Neuron (in vitro differentiated cells): Measurements from ENCODE around the gene MRPL14.

ENCODE experiments used
- H2AFZ ChIP-seq: one replicate; pipeline ENCODE4 v1.6.1; 2013; ENCODE audit warnings: low read depth, mild to moderate bottlenecking, inconsistent platforms, low read length, moderate library complexity
- H3K27me3 ChIP-seq: one replicate; pipeline ENCODE4 v1.6.1; 2013; ENCODE audit warnings: low read length; ENCODE audit not compliant: insufficient read depth
- H3K36me3 ChIP-seq: one replicate; pipeline ENCODE4 v1.6.1; 2013; ENCODE audit warnings: low read length; ENCODE audit not compliant: insufficient read depth
- H3K4me1 ChIP-seq: one replicate; pipeline ENCODE4 v1.6.1; 2013; ENCODE audit warnings: low read length; ENCODE audit not compliant: insufficient read depth
- H3K4me3 ChIP-seq: 2 replicates; pipeline ENCODE4 v1.5.1; 2013; ENCODE audit warnings: mild to moderate bottlenecking, low read length, moderate library complexity
- H3K9me3 ChIP-seq: one replicate; pipeline ENCODE4 v1.6.1; 2013; ENCODE audit warnings: low read length

MRPL14 gene

DNA sequence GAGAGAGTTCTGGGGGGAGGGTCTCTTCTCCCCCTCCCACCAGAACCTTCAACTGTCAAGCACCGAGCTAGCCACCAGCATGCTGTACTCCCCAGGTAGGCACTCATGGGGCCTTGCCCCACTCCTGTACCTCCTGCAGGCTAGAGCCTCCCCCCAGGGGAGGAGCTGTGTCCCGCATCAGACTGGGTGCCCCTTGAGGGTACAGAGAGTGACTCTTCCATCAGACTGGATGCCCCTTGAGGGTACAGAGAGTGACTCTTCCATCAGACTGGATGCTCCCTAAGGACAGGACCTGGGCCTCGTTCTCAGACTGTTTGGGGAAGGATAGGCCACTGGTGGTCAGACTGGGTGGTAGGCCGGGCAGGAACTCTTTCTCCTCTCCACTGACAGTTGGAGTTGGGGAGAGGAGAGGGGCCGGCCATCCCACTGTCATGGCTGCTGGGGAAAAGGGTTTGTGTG lies 31.5 kb upstream of the MRPL14 start, which contains the start of gene CAPN11:
CAPN11 (plus strand) TSS at position 51 of the 459 bp plus-strand sequence; CDS start at position 80, 29 bp downstream.
- Histone ChIP-seq H3K27me3 (no peaks in the 10 kb centered on the region), H2AFZ (no peak within 1 kb of the TSS), H3K4me3 (no peak within 1 kb of the TSS), H3K9me3 (no peaks in the 10 kb centered on the region), H3K4me1 (peaks cover 8% of the 10 kb centered on the region), H3K36me3 (no peaks in the 10 kb centered on the region)

DNA sequence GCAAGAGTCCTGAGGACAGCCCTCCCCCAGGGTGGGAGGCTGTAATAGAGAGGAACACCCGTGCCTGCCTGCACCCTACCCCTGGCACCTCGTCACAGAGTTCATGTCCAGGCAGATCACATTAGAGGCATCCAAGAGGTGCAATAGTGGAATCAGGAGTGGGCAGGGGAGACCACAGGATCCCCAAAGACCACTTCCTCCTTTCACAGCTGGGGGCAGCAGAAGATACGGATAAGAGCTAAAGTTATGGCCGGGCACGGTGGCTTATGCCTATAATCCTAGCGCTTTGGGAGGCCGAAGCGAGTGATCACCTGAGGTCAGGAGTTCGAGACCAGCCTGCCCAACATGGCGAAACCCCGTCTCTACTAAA lies 29.9 kb upstream of the MRPL14 start:
- H3K27me3 ChIP-seq: no peaks in the 10 kb centered on the region
- H3K9me3 ChIP-seq: no peaks in the 10 kb centered on the region
- no peak overlapping the region for H2AFZ ChIP-seq
- H3K36me3 ChIP-seq: peaks cover 4% of the 10 kb centered on the region
- no peak overlapping the region for H3K4me3 ChIP-seq
- H3K4me1 ChIP-seq: no peaks in the 10 kb centered on the region

DNA sequence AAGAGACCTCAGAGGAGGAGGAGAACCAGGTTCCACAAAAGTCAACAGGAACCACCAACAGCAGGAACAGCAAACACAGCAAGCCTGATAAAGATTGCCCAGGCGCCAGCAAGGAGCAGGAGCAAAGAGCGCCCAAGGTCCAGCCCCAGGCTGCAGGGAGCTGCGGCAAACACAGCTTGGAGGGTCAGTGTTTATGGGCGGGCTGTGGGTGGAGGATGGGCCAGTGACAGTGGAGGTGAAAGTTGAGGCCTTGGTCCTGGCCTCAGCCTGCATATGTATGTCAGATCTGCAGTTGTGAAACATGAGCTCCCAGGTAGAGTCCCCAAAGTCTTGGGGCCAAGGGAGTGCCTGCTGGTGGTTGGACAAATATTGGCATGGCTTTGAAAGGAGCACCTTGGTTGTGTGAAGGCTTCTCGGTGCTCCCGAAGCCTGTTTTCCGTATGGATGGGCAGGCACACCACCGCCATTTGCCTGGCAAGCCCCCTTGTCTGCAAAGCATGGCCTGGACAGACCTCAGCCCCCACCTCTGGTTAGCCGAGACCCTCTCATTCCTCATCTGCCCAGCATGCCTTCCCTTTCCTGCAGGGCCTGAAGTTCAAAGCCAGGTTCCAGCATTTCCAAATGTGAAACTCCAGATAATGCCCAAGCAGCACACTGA lies 29.4 kb upstream of the MRPL14 start:
- no peaks in the 10 kb centered on the region for H3K27me3 ChIP-seq
- no peaks in the 10 kb centered on the region for H3K9me3 ChIP-seq
- H3K36me3 ChIP-seq: peaks cover 4% of the 10 kb centered on the region
- no peak overlapping the region for H3K4me3 ChIP-seq
- H3K4me1 ChIP-seq: no peaks in the 10 kb centered on the region
- H2AFZ ChIP-seq: no peak overlapping the region

DNA sequence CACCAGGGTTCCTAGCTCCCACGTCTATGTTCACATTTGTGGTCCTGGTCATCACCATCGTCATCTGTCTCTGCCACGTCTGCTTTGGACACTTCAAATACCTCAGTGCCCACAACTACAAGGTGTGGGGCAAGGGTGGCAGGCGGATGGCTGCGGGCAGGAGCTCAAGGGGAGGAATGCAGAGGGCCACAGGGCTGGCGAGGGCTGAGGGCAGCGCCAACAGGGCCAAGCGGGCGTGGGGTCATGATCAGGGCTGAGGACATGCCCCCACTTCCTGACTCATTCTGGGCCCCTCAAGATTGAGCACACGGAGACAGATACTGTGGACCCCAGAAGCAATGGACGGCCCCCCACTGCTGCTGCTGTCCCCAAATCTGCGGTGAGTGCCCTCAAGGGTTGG lies 26.8 kb upstream of the MRPL14 start:
- H3K4me1 ChIP-seq: no peaks in the 10 kb centered on the region
- no peaks in the 10 kb centered on the region for H3K9me3 ChIP-seq
- H3K27me3 ChIP-seq: no peaks in the 10 kb centered on the region
- no peak overlapping the region for H2AFZ ChIP-seq
- H3K4me3 ChIP-seq: no peak overlapping the region
- H3K36me3 ChIP-seq: peaks cover 18% of the 10 kb centered on the region

DNA sequence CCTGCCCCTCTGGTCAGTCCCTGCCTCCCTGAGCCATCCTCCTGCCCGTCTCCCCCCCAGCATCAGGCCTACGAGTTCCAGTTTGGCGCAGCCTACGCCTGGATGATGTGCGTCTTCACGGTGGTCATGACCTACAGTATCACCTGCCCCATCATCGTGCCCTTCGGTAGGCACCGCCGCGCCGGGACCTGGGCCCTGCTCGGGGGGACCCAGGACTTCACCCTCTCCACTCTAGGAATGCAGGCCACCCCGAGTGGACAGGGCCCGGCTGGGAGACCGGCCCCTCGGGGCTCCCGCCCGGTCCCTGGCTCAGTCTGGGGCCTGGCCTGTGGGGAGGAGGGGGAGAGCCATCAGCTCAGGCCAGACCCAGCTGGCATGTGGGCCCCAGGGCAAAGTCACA lies 25.3 kb upstream of the MRPL14 start:
- Histone ChIP-seq H3K4me3 (no peak overlapping the region), H3K36me3 (peaks cover 32% of the 10 kb centered on the region), H3K27me3 (no peaks in the 10 kb centered on the region), H3K4me1 (no peaks in the 10 kb centered on the region), H3K9me3 (no peaks in the 10 kb centered on the region), H2AFZ (no peak overlapping the region)

DNA sequence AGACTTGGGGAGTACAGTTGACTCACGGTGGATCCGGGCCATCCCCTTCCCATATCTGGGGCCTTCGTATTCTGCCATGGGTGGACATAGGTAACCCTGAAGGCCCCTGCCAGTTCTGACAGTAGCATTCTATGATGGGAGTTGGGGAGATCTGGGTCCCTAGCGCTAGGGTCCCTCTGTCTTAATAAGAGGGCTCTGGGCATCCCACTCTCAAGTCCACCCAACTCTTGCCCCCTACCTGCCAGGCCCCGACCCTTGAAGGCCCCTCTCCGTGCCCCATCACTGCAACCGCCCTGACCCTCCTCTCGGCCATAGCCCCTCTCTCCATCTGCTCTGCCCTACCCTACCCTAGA lies 24.8 kb upstream of the MRPL14 start:
- no peaks in the 10 kb centered on the region for H3K4me1 ChIP-seq
- peaks cover 36% of the 10 kb centered on the region for H3K36me3 ChIP-seq
- no peaks in the 10 kb centered on the region for H3K9me3 ChIP-seq

DNA sequence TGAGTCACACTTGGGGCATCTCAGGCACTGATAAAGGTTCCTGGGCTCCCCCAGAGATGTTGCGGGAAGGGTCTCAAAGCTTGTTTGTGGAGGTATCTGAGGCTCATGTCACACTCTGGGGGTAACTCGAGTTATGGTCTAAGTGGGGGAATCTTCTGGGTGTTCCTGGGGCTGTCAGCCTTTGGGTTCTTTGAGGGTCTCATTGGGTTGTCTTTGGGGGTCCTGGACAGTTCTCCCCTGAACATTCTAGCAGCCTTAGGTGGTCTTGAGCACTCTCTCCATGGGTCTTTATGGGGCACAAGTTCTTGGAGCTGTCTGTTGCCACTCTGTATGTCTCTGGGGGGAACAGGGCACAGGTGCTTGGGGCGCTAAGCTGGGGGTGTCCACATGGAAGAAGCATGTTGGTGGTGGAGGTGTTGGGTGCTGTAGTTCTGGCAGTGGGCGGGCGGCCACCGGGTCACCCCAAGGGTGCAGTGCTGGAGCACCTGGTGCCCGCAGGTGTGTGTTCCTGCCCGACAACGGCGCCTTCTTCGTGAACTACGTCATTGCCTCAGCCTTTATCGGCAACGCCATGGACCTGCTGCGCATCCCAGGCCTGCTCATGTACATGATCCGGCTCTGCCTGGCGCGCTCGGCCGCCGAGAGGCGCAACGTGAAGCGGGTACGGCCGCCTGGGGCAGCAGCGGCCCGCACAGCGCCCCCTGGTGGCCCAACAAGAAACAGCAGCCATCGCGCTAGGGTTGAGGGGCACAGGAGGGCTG lies 24.3 kb upstream of the MRPL14 start:
- H2AFZ ChIP-seq: no peak overlapping the region
- no peaks in the 10 kb centered on the region for H3K9me3 ChIP-seq
- no peak overlapping the region for H3K4me3 ChIP-seq
- no peaks in the 10 kb centered on the region for H3K4me1 ChIP-seq
- no peaks in the 10 kb centered on the region for H3K27me3 ChIP-seq
- H3K36me3 ChIP-seq: peaks cover 41% of the 10 kb centered on the region

More for the DNA sequence above, 24.8 kb upstream of the MRPL14 start:
- H3K27me3 ChIP-seq: no peaks in the 10 kb centered on the region
- no peak overlapping the region for H3K4me3 ChIP-seq
- H2AFZ ChIP-seq: no peak overlapping the region

DNA sequence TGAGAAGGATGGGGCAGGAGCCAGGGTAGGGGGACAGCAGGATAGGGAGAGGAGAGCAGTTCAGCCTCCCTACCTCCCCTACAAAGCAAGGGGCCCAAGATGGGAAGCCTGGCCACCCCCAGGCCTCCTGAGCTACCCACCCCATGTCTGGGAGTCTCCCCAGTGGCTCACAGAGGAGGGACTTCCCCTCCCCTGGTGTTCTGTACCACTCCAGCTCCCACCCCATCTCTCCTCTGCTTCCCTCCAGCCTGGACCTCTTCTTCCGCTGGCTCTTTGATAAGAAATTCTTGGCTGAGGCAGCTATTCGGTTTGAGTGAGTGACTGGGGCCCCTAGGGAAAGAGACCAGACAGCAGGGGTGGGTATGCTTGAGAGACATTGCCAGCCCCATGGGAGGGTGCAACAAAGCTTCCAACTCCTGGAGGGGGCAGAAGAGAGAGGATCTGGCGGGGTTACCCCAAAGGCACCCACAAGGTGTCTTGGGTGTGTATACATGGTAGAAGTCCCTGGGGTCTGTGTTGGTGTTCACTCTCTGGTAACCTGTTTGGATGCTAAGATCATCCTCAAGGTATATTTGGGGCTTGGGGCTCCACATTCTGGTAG lies 23.2 kb upstream of the MRPL14 start:
- H3K9me3 ChIP-seq: no peaks in the 10 kb centered on the region
- H3K4me1 ChIP-seq: no peaks in the 10 kb centered on the region
- no peaks in the 10 kb centered on the region for H3K27me3 ChIP-seq
- H2AFZ ChIP-seq: no peak overlapping the region
- H3K36me3 ChIP-seq: peaks cover 41% of the 10 kb centered on the region
- no peak overlapping the region for H3K4me3 ChIP-seq

DNA sequence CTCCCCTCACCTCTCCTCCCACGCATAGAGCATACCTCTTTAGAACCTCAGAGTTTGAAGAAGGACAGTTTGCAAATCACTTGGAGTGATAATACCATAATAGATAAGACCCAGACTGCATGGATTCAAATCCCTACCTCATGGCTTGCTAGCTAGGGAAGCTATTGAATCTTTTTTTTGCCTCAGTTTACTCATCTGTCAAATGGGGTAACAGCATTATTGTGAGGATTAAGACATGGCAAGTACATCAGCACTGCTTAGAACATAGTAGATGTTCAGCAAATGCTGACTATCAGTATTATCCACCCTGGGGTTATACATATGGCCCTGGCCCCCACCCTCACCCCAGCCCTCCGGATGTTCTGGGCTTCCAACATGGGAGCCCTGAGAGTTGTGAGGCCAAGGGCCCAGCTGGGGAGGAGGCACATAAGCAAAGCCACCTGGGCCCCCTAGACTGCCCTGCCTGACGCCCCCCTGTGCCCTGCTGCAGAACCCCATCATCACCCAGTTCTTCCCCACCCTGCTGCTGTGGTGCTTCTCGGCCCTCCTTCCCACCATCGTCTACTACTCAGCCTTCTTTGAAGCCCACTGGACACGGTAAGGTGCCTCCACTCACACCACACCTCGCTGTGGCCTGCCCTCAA lies 22.2 kb upstream of the MRPL14 start:
- Histone ChIP-seq H2AFZ (no peak overlapping the region), H3K9me3 (no peaks in the 10 kb centered on the region), H3K36me3 (peaks cover 41% of the 10 kb centered on the region), H3K4me1 (no peaks in the 10 kb centered on the region), H3K27me3 (no peaks in the 10 kb centered on the region), H3K4me3 (no peak overlapping the region)

DNA sequence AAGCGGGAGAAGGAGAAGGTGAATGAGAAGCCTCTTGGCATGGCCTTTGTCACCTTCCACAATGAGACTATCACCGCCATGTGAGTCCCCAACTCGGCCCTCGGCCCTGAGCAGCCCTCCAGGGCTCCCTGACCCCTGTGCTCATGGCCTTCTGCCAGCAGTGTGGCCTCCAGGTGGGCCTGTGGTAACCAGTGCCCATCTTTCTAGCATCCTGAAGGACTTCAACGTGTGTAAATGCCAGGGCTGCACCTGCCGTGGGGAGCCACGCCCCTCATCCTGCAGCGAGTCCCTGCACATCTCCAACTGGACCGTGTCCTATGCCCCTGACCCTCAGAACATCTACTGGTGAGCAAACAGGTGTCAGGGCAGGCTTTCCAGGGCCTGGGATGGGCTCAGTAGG lies 21.1 kb upstream of the MRPL14 start:
- H3K9me3 ChIP-seq: no peaks in the 10 kb centered on the region
- no peaks in the 10 kb centered on the region for H3K4me1 ChIP-seq
- H3K36me3 ChIP-seq: peaks cover 44% of the 10 kb centered on the region
- no peaks in the 10 kb centered on the region for H3K27me3 ChIP-seq
- no peak overlapping the region for H2AFZ ChIP-seq
- no peak overlapping the region for H3K4me3 ChIP-seq

DNA sequence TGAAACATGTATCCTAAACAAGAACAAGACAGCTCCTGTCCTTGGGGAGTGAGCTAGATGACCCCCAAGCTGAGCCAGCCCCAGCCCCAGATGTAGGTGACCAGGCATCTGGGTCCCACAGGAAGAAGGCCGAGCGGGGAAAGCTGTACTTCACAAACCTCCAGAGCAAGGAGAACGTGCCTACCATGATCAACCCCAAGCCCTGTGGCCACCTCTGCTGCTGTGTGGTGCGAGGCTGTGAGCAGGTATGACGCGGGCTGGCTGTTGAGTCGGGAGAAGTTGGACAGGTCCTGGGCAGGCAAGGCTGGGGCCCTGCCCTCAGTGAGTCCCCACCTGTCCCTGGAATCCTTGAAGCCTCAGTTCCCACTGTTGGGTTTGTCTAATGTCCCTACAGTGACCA lies 20.0 kb upstream of the MRPL14 start:
- Histone ChIP-seq H2AFZ (no peak overlapping the region), H3K36me3 (peaks cover 41% of the 10 kb centered on the region), H3K4me1 (no peaks in the 10 kb centered on the region), H3K27me3 (no peaks in the 10 kb centered on the region), H3K9me3 (no peaks in the 10 kb centered on the region), H3K4me3 (no peak overlapping the region)

DNA sequence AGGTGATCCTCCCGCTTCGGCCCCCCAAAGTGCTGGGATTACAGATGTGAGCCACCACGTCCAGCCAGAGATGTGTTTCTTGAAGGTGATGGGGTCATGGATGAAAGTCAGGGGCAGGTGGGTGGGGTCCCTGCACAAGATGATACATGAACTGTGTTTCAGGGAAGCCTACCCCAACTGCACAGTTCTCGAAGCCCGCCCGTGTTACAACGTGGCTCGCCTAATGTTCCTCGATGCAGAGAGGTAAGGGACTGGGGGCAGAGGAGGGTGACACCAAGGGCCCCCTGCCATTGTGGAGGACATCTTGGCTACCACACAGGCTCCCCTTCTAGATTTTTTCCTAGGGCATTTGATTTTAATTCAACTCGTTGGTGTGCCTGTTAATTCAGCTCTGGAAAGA lies 19.4 kb upstream of the MRPL14 start:
- H3K9me3 ChIP-seq: no peaks in the 10 kb centered on the region
- no peaks in the 10 kb centered on the region for H3K4me1 ChIP-seq
- H3K36me3 ChIP-seq: peaks cover 41% of the 10 kb centered on the region
- H3K4me3 ChIP-seq: no peak overlapping the region
- H3K27me3 ChIP-seq: no peaks in the 10 kb centered on the region
- no peak overlapping the region for H2AFZ ChIP-seq

DNA sequence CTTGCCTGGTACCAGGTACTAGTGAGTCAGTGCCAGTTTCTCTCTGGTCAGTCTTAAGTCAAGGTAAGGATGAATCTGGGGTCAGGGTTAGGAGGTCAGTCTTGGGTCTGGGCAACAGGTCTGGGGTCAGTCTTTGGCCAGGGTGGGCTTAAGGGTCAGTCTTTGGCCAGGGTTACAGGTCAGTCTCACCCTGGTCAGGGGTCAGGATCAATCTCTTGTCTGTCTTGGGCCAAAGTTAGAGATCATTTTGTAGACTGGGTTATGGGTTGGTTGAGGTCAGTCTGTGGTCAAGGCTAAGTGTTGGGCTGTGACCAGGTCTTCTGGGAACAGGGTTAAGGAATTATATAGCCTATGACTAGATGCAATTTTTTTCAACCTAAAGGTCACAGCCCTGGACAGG lies 18.6 kb upstream of the MRPL14 start:
- Histone ChIP-seq H3K36me3 (peaks cover 49% of the 10 kb centered on the region), H3K4me1 (no peaks in the 10 kb centered on the region), H3K9me3 (no peaks in the 10 kb centered on the region), H3K27me3 (no peaks in the 10 kb centered on the region), H2AFZ (no peak overlapping the region), H3K4me3 (no peak overlapping the region)
